Ovary (tissue), 9 donors: ENCODE data around the gene RNF11. TPM values are rescaled to one million over a fixed set of nuclear protein-coding genes. Genes with fewer than 3 reads are reported as not detected.

Experiments
- DNase-seq, 5 donors: peaks; one replicate each; pipeline ENCODE4 v3.0.0-alpha.2; 2019 to 2020
- H3K27ac ChIP-seq, 2 donors: fragments of 200-600 bp; one replicate each; pipeline versions ENCODE4 v1.5.1 to v1.8.0; 2019 to 2022
- H3K27me3 ChIP-seq: fragments of 200-600 bp; one replicate; pipeline ENCODE4 v1.8.0; 2022
- H3K36me3 ChIP-seq: fragments of 200-600 bp; sonication (generic); one replicate; pipeline ENCODE4 v1.5.1; 2019
- H3K4me1 ChIP-seq: one replicate; pipeline ENCODE4 v1.8.1; 2013; ENCODE audit warnings: mild to moderate bottlenecking, moderate library complexity; ENCODE audit not compliant: insufficient read depth
- H3K4me3 ChIP-seq: fragments of 200-600 bp; sonication (generic); one replicate; pipeline ENCODE4 v1.5.1; 2017
- H3K9me3 ChIP-seq, 2 donors: fragments of 200-600 bp in 1 of 2; sonication (generic) in 1 of 2; one replicate each; pipeline versions ENCODE4 v1.5.1 to v1.8.1; 2013 to 2019; ENCODE audit warnings: mild to moderate bottlenecking in 1 of 2, moderate library complexity in 1 of 2
- EP300 ChIP-seq: sonication (generic); formaldehyde crosslinking; IDR thresholded peaks from one replicate; pipeline ENCODE4 v1.6.1; 2017; ENCODE audit warnings: antibody characterized with exemption
- POLR2A ChIP-seq: fragments of 450-650 bp; IDR thresholded peaks from one replicate; pipeline ENCODE4 v1.6.1; 2017; ENCODE audit warnings: antibody characterized with exemption, mild to moderate bottlenecking, moderate library complexity
- WGBS, 3 donors: extraction: QIAGEN DNeasy Blood & Tissue Kit in 1 of 3; methylation state at CpG; one replicate each; pipeline versions ENCODE4 v1.1.5 to v1.1.7; 2013 to 2017; 5-methylcytosine and 5-hydroxymethylcytosine counted together
- intact Hi-C, 4 donors: fragments of 100-400 bp; cut with DNase I; formaldehyde crosslinking; loops; one replicate each; pipeline versions ENCODE4 v1.11.0 to v1.15.1; 2022 to 2023
- polyA plus RNA-seq, 2 donors: library from polyadenylated mRNA; stranded (reverse); fragments of 200-250 nt in 1 of 2; fragments of 350-450 nt in 1 of 2; fragmentation: Illumina TruSeq in 1 of 2; extraction: RNeasy Lipid Tissue Mini Kit (QIAGEN cat#74804) in 1 of 2; gene quantifications; one replicate each; pipeline ENCODE4 v1.2.3, GENCODE V29; 2013 to 2014
- total RNA-seq, 7 donors: library from RNA; depleted of rRNA in 2 of 7; stranded (reverse); fragments of >200 nt in 2 of 7; fragmentation: NEBNext Ultra II Directional in 3 of 7; extraction: Animal tissue kit (Norgen Biotek cat#: 25700) in 3 of 7; gene quantifications; one replicate each; pipeline versions ENCODE4 v1.1.0 to v1.2.4, GENCODE V29; 2016 to 2023
- TF ChIP-seq, protein P1 (sequence below), 3 donors: fragments of 450-650 bp in 2 of 3; fragments of 200-600 bp in 1 of 3; IDR thresholded peaks; one replicate each; pipeline versions ENCODE4 v1.5.1 to v1.8.0; 2016 to 2022; ENCODE audit warnings: antibody characterized with exemption in 3 of 3, mild to moderate bottlenecking in 1 of 3
- donor health status: DM: no; HTN: no; CAD: no; lungs with moderate emphysema.
- donor health status: DM: no; HTN: no; CAD: no.
- donor health status: Bipolar disorder and iron deficiency.
- donor health status: DM: yes; HTN: yes; CAD: no.
- donor health status: DM: no; HTN: no; CAD: no.
- donor health status: DM: yes; HTN: yes; CAD: no.

The RNF11 gene
- total and polyA plus RNA-seq, 9 donors = 108 to 209 (median 126) TPM

- whole genome bisulfite sequencing, 3 donors = 81% methylated on average over 4 of the region's 4 CpGs
Observed at GRCh38 chr1:51280321-51280978, 44.4 kb downstream of the RNF11 start.

GRCh38 chr1:51281807-51282206 lies 45.7 kb downstream of the RNF11 start:
- whole genome bisulfite sequencing, 3 donors = 94 to 96% (median 94%) methylated on average over 5 of the region's 5 CpGs
- no peaks in the 10 kb centered on the region for H3K36me3 ChIP-seq
- no peak for TF ChIP-seq EP300
- TF ChIP-seq, protein P1, sequence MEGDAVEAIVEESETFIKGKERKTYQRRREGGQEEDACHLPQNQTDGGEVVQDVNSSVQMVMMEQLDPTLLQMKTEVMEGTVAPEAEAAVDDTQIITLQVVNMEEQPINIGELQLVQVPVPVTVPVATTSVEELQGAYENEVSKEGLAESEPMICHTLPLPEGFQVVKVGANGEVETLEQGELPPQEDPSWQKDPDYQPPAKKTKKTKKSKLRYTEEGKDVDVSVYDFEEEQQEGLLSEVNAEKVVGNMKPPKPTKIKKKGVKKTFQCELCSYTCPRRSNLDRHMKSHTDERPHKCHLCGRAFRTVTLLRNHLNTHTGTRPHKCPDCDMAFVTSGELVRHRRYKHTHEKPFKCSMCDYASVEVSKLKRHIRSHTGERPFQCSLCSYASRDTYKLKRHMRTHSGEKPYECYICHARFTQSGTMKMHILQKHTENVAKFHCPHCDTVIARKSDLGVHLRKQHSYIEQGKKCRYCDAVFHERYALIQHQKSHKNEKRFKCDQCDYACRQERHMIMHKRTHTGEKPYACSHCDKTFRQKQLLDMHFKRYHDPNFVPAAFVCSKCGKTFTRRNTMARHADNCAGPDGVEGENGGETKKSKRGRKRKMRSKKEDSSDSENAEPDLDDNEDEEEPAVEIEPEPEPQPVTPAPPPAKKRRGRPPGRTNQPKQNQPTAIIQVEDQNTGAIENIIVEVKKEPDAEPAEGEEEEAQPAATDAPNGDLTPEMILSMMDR (IDR thresholded peaks at IDR 0.05) = no peak
- TF ChIP-seq POLR2A = no peak
- H3K4me3 ChIP-seq = no peak overlapping the region
- intact Hi-C loops = no loop called here
- peaks cover 4% of the 10 kb centered on the region for H3K4me1 ChIP-seq
- no peaks in the 10 kb centered on the region for H3K27me3 ChIP-seq
- H3K27ac ChIP-seq = no peak overlapping the region
- no peak for DNase-seq
- no peaks in the 10 kb centered on the region for H3K9me3 ChIP-seq

More at GRCh38 chr1:51280321-51280978, 44.4 kb downstream of the RNF11 start:
- Histone ChIP-seq H3K4me1 (peaks cover 4% of the 10 kb centered on the region), H3K27me3 (no peaks in the 10 kb centered on the region), H3K27ac (no peak overlapping the region), H3K9me3 (no peaks in the 10 kb centered on the region), H3K36me3 (no peaks in the 10 kb centered on the region), H3K4me3 (no peak overlapping the region)
- intact Hi-C loops = no loop called here
- TF ChIP-seq, protein P1 (IDR thresholded peaks at IDR 0.05) = no peak
- TF ChIP-seq POLR2A (no peak), EP300 (no peak)
- no peak for DNase-seq

DNA sequence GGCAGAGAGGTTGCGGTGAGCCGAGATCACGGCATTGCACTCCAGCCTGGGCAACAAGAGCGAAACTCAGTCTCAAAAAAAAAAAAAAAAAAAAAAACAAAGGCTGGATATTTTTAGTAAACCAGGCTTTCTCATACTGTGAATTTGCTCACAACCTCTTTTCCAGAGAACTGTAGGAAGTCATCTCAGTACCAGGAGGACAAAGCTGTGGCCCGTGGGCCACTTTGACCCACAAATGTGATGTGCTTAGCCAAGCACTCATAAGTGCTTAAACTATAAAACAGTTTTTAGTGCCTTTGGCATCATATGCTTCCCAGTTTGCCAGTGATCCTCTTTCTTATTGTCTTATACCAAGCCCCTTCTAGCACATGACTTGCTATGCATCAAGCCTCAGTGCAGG lies 46.5 kb downstream of the RNF11 start:
- WGBS, 3 donors = 81 to 92% (median 91%) methylated on average over 5 of the region's 5 CpGs

DNA sequence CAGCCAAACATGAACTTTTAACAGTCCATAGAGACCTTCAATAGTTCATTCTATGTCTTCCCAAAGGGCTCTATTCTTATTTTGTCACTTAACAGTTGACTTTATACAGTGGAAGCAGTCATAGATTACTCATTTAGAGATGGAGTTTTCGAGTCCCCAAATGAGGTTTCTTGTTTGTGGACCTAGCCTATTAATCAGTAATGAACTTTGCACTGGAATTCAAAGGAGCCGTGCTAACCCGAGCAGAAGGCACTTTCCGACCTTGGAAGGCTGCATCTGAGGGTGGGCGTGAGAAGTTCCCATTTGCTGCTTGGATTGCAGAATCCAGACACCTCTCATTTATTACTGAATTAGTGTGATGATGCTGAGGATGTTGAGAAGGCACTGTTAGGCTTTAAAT lies 47.9 kb downstream of the RNF11 start:
- WGBS, 3 donors = 49 to 67% (median 56%) methylated on average over 5 of the region's 5 CpGs
- no peak for DNase-seq
- Histone ChIP-seq H3K27ac (peak overlapping the region in 1 of 2 donors; percentile 23), H3K27me3 (no peaks in the 10 kb centered on the region), H3K4me1 (peaks cover 16% of the 10 kb centered on the region), H3K36me3 (no peaks in the 10 kb centered on the region), H3K4me3 (no peak overlapping the region), H3K9me3 (no peaks in the 10 kb centered on the region)
- intact Hi-C loops = no loop called here
- no peak for TF ChIP-seq POLR2A
- TF ChIP-seq EP300 = no peak
- TF ChIP-seq, protein P1 (IDR thresholded peaks at IDR 0.05) = no peak

More for the DNA sequence above, 46.5 kb downstream of the RNF11 start:
- no peaks in the 10 kb centered on the region for H3K27me3 ChIP-seq
- H3K4me3 ChIP-seq = no peak overlapping the region
- no peaks in the 10 kb centered on the region for H3K9me3 ChIP-seq
- DNase-seq = no peak
- no peaks in the 10 kb centered on the region for H3K36me3 ChIP-seq
- intact Hi-C loops = no loop called here
- no peak overlapping the region for H3K27ac ChIP-seq
- TF ChIP-seq POLR2A = no peak
- TF ChIP-seq, protein P1 (IDR thresholded peaks at IDR 0.05) = no peak
- no peak for TF ChIP-seq EP300
- peaks cover 4% of the 10 kb centered on the region for H3K4me1 ChIP-seq
